Neuronal stem cell (in vitro differentiated cells): ENCODE results near the gene MCCD1.

Experiments
- DNase-seq: peaks from one replicate; pipeline ENCODE4 v3.0.0-alpha.2; 2013; ENCODE audit warnings: low spot score
- H2AFZ ChIP-seq: one replicate; pipeline ENCODE4 v1.6.1; 2013; ENCODE audit warnings: mild to moderate bottlenecking, low read length, inconsistent platforms
- H2AK5ac ChIP-seq: 2 replicates; pipeline ENCODE4 v1.6.1; 2013; ENCODE audit warnings: low read depth, mild to moderate bottlenecking, inconsistent platforms, low read length, moderate library complexity, mixed read lengths
- H2BK120ac ChIP-seq: 2 replicates; pipeline ENCODE4 v1.6.1; 2013; ENCODE audit warnings: low read depth, mild to moderate bottlenecking, inconsistent platforms, low read length, moderate library complexity, mixed read lengths
- H2BK12ac ChIP-seq: one replicate; pipeline ENCODE4 v1.6.1; 2013; ENCODE audit warnings: low read length, inconsistent platforms
- H2BK15ac ChIP-seq: 2 replicates; pipeline ENCODE4 v1.6.1; 2013; ENCODE audit warnings: mild to moderate bottlenecking, low read length, inconsistent platforms, mixed read lengths
- H2BK5ac ChIP-seq: one replicate; pipeline ENCODE4 v1.6.1; 2013; ENCODE audit warnings: inconsistent platforms, mild to moderate bottlenecking, low read length, moderate library complexity
- H3K14ac ChIP-seq: one replicate; pipeline ENCODE4 v1.6.1; 2013; ENCODE audit warnings: low read length, inconsistent platforms
- H3K18ac ChIP-seq: 2 replicates; pipeline ENCODE4 v1.6.1; 2013; ENCODE audit warnings: low read length, inconsistent platforms
- H3K23ac ChIP-seq: 2 replicates; pipeline ENCODE4 v1.6.1; 2013; ENCODE audit warnings: low read depth, mild to moderate bottlenecking, mixed read lengths, low read length, inconsistent platforms; ENCODE audit not compliant: poor library complexity
- H3K27ac ChIP-seq: replicated peaks from 3 replicates; pipeline ENCODE4 v1.5.1; 2013; ENCODE audit warnings: low read length, inconsistent platforms
- H3K27me3 ChIP-seq, 3 experiments: 2 replicates each; pipeline ENCODE4 v1.6.1; 2013; ENCODE audit warnings: low read length in 3 of 3, mild to moderate bottlenecking in 2 of 3, inconsistent platforms in 1 of 3, low read depth in 1 of 3, mixed read lengths in 1 of 3, moderate library complexity in 1 of 3; ENCODE audit not compliant: control insufficient read depth in 3 of 3, insufficient read depth in 3 of 3
- H3K36me3 ChIP-seq, 2 donors: replicated peaks in 1 of 2; 2 replicates each; pipeline ENCODE4 v1.6.1; 2013; ENCODE audit warnings: low read length in 2 of 2; ENCODE audit not compliant: control insufficient read depth in 2 of 2, insufficient read depth in 2 of 2
- H3K4ac ChIP-seq: 2 replicates; pipeline ENCODE4 v1.6.1; 2013; ENCODE audit warnings: inconsistent platforms, mild to moderate bottlenecking, low read length, moderate library complexity
- H3K4me1 ChIP-seq, 2 donors: 1 replicate in 1 of 2; 2 replicates in 1 of 2; pipeline ENCODE4 v1.6.1; 2013; ENCODE audit warnings: low read length in 2 of 2, low read depth in 1 of 2; ENCODE audit not compliant: control insufficient read depth in 2 of 2, insufficient read depth in 1 of 2
- H3K4me2 ChIP-seq: one replicate; pipeline ENCODE4 v1.6.1; 2013; ENCODE audit warnings: mild to moderate bottlenecking, low read length, inconsistent platforms; ENCODE audit not compliant: insufficient read depth, poor library complexity, severe bottlenecking
- H3K4me3 ChIP-seq, 2 donors: 2 replicates each; pipeline ENCODE4 v1.5.1; 2013; ENCODE audit warnings: low read length in 2 of 2, mild to moderate bottlenecking in 2 of 2, inconsistent platforms in 1 of 2, moderate library complexity in 1 of 2
- H3K79me1 ChIP-seq: one replicate; pipeline ENCODE4 v1.6.1; 2013; ENCODE audit warnings: low read depth, mild to moderate bottlenecking, inconsistent platforms, low read length, moderate library complexity
- H3K9ac ChIP-seq: one replicate; pipeline ENCODE4 v1.6.1; 2013; ENCODE audit warnings: mild to moderate bottlenecking, low read depth, low read length, inconsistent platforms; ENCODE audit not compliant: poor library complexity
- H3K9me3 ChIP-seq, 2 donors: replicated peaks in 1 of 2; 2 replicates each; pipeline versions ENCODE3 to v1.6.1; 2013; ENCODE audit warnings: low read length in 2 of 2, mild to moderate bottlenecking in 2 of 2, inconsistent platforms in 1 of 2, low read depth in 1 of 2, mixed read lengths in 1 of 2, moderate library complexity in 1 of 2; ENCODE audit not compliant: control insufficient read depth in 2 of 2, insufficient read depth in 1 of 2
- H4K8ac ChIP-seq: one replicate; pipeline ENCODE4 v1.6.1; 2013; ENCODE audit warnings: low read depth, mild to moderate bottlenecking, inconsistent platforms, low read length, moderate library complexity
- H4K91ac ChIP-seq: one replicate; pipeline ENCODE4 v1.6.1; 2013; ENCODE audit warnings: low read length, low read depth, mild to moderate bottlenecking, inconsistent platforms; ENCODE audit not compliant: poor library complexity
- WGBS, 2 donors: extraction: QIAGEN DNeasy Blood & Tissue Kit; methylation state at CpG; one replicate each; pipeline ENCODE4 v1.1.7; 2013; ENCODE audit warnings: missing lambda C conversion rate in 2 of 2, mixed read lengths in 1 of 2; ENCODE audit not compliant: insufficient read length in 2 of 2, insufficient replicate concordance in 1 of 2; ENCODE audit errors: extremely low coverage in 2 of 2; 5-methylcytosine and 5-hydroxymethylcytosine counted together

MCCD1 gene

DNA sequence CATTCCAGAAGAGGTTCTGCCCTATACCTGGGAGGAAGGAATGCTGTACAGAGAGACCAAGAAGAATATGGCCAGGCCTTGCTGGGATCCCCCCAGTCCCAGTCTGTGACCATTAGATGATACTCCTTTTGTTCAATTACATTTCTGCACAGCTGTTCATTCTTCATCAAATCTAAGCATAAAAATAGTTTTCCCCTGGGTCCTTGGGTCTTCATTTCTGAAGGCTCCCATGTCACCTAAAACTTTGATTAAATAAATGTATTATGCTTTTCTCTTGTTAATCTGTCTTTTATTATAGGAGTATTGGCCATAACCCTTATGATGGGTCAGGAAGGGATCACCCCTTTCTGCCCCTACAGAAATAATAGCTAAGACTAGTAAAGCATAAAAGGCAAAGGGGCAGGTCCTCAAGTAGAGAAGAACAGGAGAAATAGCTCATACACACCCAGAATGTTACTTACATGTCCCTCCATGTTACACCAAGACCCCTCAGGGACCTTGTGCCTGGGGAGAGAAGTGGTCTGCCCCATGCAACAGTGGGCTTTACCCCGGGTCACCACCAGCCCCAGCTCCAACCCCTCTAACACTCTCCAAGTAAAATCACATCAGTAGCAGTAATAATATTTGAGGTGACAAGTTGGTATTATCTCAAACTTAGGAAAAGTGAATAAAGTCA lies 41.2 kb downstream of the MCCD1 start:
- Histone ChIP-seq H2AFZ (no peak overlapping the region), H3K4me2 (no peak overlapping the region), H3K14ac (no peak overlapping the region), H3K36me3 (no peaks in the 10 kb centered on the region), H3K4me1 (peaks cover 2 to 14% of the 10 kb centered on the region in 2 donors), H3K4me3 (no peak overlapping the region), H3K23ac (no peak overlapping the region), H3K4ac (no peak overlapping the region), H2BK5ac (no peak overlapping the region), H3K27ac (no peak overlapping the region), H3K18ac (no peak overlapping the region), H3K9ac (no peak overlapping the region), H2AK5ac (no peak overlapping the region), H3K79me1 (no peaks in the 10 kb centered on the region), H4K91ac (no peak overlapping the region), H2BK120ac (no peak overlapping the region), H2BK15ac (no peak overlapping the region), H3K27me3 (peaks cover 0 to 16% (median 0%) of the 10 kb centered on the region in 3 experiments), H4K8ac (no peak overlapping the region), H3K9me3 (no peaks in the 10 kb centered on the region), H2BK12ac (no peak overlapping the region)
- DNase-seq, result no peak
- WGBS, 2 donors, result no CpG with 5 or more reads among the region's 1 CpG

GRCh38 chr6:31572041-31572911 lies 43.5 kb downstream of the MCCD1 start, which contains the start of gene LTA:
Gene LTA (plus strand): TSS chr6:31572289. CDS start chr6:31572743, 454 bp downstream.
- H3K4ac ChIP-seq, result no peak within 1 kb of the TSS
- H2AFZ ChIP-seq, result no peak within 1 kb of the TSS
- DNase-seq, result no peak
- no peak within 1 kb of the TSS for H3K4me3 ChIP-seq
- H2BK5ac ChIP-seq, result no peak within 1 kb of the TSS
- H2BK15ac ChIP-seq, result no peak within 1 kb of the TSS
- no peak within 1 kb of the TSS for H3K14ac ChIP-seq
- no peak within 1 kb of the TSS for H3K9ac ChIP-seq
- no peak within 1 kb of the TSS for H3K23ac ChIP-seq
- no peaks in the 10 kb centered on the region for H3K79me1 ChIP-seq
- no peak within 1 kb of the TSS for H4K8ac ChIP-seq
- no peak within 1 kb of the TSS for H3K18ac ChIP-seq
- H3K27ac ChIP-seq, result no peak within 1 kb of the TSS
- H3K9me3 ChIP-seq, result no peaks in the 10 kb centered on the region
- no peak within 1 kb of the TSS for H2BK120ac ChIP-seq
- peaks cover 0 to 27% (median 0%) of the 10 kb centered on the region in 3 experiments for H3K27me3 ChIP-seq
- H2BK12ac ChIP-seq, result no peak within 1 kb of the TSS
- no CpG with 5 or more reads among the region's 27 CpGs for WGBS, 2 donors
- peak within 1 kb of the TSS; percentile 64 for H2AK5ac ChIP-seq
- H3K36me3 ChIP-seq, result no peaks in the 10 kb centered on the region
- peaks cover 2 to 13% of the 10 kb centered on the region in 2 donors for H3K4me1 ChIP-seq
- H4K91ac ChIP-seq, result no peak within 1 kb of the TSS
- H3K4me2 ChIP-seq, result no peak within 1 kb of the TSS

- Histone ChIP-seq H3K79me1 (no peaks in the 10 kb centered on the region), H3K27me3 (peaks cover 0 to 37% (median 0%) of the 10 kb centered on the region in 3 experiments), H2BK5ac (no peak overlapping the region), H3K4me3 (no peak overlapping the region), H3K27ac (no peak overlapping the region), H2BK15ac (no peak overlapping the region), H3K4me2 (no peak overlapping the region), H3K4me1 (peaks cover 2% of the 10 kb centered on the region in 2 donors), H3K18ac (peak overlapping the region; percentile 27), H2BK12ac (no peak overlapping the region), H3K14ac (no peak overlapping the region), H4K91ac (no peak overlapping the region), H4K8ac (no peak overlapping the region), H3K4ac (no peak overlapping the region), H2BK120ac (no peak overlapping the region), H3K23ac (no peak overlapping the region), H3K36me3 (no peaks in the 10 kb centered on the region), H2AFZ (no peak overlapping the region), H3K9me3 (no peaks in the 10 kb centered on the region), H3K9ac (no peak overlapping the region), H2AK5ac (peak overlapping the region; percentile 19)
- WGBS, 2 donors, result no CpG with 5 or more reads among the region's 9 CpGs
- no peak for DNase-seq
Observed at GRCh38 chr6:31573239-31574105, 44.7 kb downstream of the MCCD1 start.
